ENCODE data around the gene GLI3.

Gene GLI3

DNA sequence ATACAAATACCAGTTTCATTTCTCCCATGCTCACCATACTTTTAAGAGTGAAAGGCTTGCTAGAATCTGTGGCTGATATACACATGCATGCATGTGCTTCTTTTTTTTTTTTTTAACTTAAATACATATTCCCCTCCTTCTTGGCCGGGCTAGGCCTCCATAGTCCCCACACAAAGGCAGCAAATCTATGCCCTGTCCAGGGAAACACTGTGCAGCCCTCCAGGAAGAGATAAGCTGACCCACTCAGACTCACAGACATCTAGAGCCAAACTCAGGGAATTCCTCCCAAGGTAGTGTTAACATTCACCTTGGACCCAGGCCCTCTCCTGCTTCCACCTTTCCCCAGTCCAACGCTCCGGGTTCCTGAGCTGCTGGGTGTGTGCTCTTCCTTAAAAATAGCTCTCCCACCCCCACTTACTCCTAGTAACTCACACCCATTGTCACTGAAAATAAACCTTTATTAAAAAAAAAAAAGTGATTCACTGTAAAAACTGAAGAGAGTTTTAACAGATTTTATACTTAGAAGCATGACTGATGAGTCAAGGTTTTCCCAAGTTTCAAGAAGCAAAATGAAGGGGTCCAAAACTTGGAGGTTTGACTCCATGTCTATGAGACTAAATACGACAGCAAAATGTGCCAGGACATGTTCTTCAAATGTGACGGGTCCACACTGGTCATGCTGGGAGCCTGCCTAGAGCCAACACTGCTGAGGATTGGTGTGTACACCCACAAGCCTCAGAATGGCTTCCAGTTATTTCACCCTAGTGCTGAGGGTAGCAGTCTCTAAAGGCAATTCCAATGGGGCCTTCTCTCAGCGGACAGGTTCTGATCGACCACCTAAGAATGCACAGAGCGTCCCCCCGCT, 159.5 kb downstream of the GLI3 start:
- DNase-seq, result no peak

DNA sequence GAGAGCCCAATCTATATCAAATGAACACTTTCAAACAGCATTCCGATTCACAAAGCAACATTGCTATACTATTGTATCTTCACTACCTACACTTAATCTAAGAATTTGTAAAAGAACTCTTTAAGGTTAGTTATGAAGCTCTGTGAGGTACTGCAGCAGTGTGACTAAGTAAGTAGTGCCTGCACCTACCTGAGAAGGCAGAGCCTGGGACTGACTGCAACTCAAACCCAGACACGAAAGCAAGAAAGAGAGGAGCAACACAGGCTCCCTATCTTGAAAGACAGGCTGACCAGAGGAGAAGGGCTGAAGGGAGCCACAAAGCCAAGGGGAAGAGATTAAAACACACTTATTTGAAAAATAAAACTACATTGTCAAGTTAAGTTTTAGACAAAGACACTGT, 160.1 kb downstream of the GLI3 start:
- DNase-seq, result no peak
- in situ Hi-C loops (cut with HindIII; ENCODE audit: low pct_ligation_motif_present, low pct_unique_long_range_greater_than_20kb, low sequenced_read_pairs), result no loop called here

More for the DNA sequence above, 159.5 kb downstream of the GLI3 start:
- in situ Hi-C loops (cut with HindIII; ENCODE audit: low pct_ligation_motif_present, low pct_unique_long_range_greater_than_20kb, low sequenced_read_pairs), result no loop called here

DNA sequence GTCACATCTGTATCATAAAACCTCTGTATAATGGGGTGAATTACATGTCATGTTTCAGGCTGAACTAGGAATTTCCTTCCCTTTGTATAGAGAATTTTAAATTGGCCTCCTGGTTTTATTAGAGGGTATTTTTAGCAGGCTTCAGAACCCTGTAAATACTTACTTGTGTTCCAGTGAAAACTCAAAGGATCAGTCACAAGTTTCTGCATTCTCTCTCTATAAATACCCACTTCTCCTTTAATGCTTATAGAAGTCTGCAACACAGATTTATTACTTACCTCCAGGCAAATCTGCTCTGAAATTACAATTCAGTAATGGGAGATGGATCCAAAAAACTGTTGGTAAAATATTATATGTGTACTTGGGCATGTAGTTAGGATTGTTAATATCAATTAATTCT, 161.6 kb downstream of the GLI3 start:
- in situ Hi-C loops (cut with HindIII; ENCODE audit: low pct_ligation_motif_present, low pct_unique_long_range_greater_than_20kb, low sequenced_read_pairs), result no loop called here
- DNase-seq, result no peak

DNA sequence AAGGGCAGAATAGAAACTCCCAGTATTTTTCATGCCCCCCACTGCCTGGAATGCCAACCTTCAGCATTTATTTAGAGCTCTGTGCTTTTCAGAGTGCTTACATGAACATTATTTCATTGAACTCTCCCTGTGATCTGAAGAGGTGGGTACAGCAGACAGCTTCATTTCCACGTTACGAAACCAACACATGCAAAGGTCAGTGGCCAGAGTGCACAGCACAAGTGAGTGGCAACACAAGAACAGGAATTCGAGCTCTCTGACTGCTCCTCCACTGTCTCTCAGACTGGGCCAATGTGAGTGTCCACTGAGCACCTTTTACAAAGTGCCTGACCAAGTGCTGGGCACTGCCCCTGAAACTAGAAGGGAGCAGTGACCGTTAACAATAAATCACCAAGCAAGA, 162.9 kb downstream of the GLI3 start:
- no peak for DNase-seq
- in situ Hi-C loops (cut with HindIII; ENCODE audit: low pct_ligation_motif_present, low pct_unique_long_range_greater_than_20kb, low sequenced_read_pairs), result no loop called here

DNA sequence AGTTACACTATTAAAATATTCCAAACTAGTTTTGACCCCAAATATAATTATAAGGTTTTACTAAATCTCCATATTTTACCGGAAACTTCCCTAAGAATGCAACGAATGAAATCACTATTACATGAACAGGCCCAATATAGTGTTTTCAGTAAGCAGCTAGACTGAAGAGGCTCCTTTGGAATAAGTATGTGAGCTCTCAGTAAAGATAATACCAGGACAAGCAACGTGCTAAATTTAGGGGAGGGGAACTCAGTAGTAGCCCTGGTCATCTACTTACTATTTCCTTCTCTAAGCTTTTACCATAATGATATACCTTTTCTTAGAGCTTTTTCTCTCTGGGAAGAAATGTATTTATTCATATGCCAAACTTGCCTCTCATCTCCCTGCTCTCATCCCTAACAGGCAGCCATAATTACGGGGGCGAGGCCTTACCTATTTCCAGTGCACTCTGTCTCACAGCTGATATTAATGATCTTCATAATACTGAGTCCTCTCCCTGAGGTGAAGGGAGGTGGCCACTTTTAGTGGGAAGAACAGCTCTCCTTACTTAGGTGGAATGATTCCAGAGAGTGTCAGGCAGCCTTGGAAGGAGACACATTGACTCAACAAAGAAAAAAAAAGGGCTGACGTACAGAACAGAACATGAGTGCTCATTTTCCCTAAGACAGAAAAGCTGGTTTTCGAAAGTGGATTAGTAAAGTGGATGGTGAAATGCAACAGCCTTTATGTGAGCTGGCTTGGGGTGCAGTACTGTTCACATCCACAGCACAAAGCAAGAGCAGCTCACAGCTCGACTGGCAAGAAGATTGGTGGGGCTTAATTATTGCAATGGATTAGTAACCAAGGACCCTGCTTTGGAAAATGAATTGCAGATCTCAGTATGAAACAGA, 165.4 kb downstream of the GLI3 start:
- in situ Hi-C loops (cut with HindIII; ENCODE audit: low pct_ligation_motif_present, low pct_unique_long_range_greater_than_20kb, low sequenced_read_pairs), result no loop called here

DNA sequence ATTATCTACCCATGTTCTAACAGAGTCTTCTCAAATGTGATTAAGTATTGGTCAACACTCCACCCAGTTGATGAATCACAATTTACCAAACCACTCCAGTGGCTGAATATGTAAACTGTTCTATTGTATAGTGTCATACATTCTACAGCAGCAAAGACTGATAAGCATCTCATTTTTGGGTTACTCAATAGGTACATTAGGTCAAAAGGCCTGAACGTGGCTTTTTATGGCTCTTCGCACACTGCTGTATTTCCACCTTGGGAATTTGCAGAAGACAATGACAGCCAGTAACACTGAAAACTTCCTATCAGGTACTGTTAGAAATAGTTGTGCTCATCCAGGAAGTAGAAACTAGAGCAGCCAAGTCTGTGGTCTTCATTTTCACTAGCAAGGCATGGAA, 166.9 kb downstream of the GLI3 start:
- in situ Hi-C loops (cut with HindIII; ENCODE audit: low pct_ligation_motif_present, low pct_unique_long_range_greater_than_20kb, low sequenced_read_pairs), result no loop called here
- DNase-seq, result no peak

More for the DNA sequence above, 165.4 kb downstream of the GLI3 start:
- no peak for DNase-seq

DNA sequence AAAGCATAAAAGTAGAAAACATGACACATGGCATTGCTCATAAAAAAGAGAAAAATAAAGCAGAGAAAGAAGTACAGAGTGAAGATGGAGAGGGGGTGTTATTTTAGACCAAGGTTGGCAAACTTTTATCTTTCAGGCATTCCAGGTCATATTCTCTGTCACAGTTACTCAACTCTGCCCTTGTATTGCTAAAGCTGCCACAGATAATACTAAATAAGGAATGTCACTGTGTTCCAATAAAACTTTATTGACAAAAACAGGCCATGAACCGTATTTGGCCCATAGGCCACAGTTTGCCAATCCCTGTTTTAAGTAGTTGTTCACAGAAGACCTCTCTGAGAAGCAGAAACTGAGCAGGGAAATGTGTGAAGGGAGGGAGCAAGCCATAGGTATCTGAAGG, 167.4 kb downstream of the GLI3 start:
- no peak for DNase-seq

DNA sequence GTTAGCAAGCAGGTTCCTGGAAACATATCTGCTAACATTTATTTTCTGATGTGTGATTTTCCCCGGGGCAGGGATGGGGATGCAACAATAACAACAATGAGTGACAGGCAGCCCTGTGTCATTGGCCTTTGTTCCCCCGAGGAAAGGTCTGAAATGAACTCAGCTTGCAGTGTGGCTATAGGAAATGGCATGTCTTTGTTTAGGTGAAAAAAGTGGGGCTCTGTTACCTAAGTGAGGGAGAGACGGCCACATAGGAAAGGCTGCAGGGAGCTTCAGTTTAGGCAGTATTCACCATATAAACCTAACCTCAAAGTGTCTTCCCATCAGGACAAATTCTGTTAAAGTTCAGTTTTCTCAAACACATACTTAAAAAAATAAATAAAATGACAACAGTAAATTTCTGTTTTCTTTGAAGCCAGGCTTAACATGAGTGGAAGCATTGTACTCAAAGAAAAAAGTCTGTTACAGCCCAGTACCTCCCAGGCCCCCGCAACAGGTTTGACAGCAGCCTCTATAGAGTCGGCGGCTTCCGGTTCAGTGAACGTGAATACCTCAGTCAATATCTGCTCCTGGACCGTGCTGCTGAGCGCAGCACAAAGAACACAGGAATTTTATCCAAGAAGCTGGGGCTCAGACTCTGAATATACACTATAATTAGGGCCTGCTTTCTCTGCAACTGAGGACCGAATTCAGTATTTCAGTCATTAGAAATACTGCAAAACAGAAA, 168.3 kb downstream of the GLI3 start:
- DNase-seq, result no peak
- in situ Hi-C loops (cut with HindIII; ENCODE audit: low pct_ligation_motif_present, low pct_unique_long_range_greater_than_20kb, low sequenced_read_pairs), result no loop called here

More for the DNA sequence above, 167.4 kb downstream of the GLI3 start:
- in situ Hi-C loops (cut with HindIII; ENCODE audit: low pct_ligation_motif_present, low pct_unique_long_range_greater_than_20kb, low sequenced_read_pairs), result no loop called here

DNA sequence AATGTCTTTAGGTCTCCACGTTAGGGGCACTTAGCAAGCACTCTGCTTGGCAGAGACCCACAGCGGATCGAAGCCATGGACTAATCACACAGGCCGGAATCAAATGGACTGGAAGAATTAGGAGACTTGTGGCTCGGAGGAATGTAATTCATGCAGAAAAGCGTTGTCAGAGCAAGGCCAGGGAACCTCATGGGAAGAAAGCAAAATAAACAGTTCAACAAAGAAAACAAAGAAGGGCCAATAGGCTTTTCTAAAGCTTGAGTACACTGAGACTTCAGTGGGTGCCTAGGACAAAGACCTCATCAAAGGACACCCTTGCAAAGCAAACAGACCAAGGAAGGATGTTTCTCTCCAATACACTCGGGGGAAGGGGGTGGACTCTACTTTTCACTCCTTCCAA, 171.1 kb downstream of the GLI3 start:
- in situ Hi-C loops (cut with HindIII; ENCODE audit: low pct_ligation_motif_present, low pct_unique_long_range_greater_than_20kb, low sequenced_read_pairs), result no loop called here
- no peak for DNase-seq

DNA sequence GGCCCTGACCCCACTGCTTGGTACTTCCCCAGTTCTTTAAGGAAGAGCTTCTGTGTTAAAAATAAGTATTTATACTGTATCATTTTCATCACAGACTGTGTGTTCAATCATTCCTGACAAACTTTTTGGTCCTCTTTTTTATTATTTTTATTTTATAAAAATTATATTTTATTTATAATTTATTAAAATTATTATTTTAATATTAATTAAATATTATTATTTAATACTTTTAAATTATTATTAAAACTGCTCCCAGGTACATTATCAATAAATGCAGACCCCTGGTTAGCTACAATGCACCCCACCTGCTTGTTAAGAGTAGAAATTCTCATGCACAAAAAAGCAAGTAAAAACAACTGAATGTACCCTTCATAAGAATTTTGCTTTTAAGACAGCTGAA, 172.0 kb downstream of the GLI3 start:
- in situ Hi-C loops (cut with HindIII; ENCODE audit: low pct_ligation_motif_present, low pct_unique_long_range_greater_than_20kb, low sequenced_read_pairs), result no loop called here
- DNase-seq, result no peak

DNA sequence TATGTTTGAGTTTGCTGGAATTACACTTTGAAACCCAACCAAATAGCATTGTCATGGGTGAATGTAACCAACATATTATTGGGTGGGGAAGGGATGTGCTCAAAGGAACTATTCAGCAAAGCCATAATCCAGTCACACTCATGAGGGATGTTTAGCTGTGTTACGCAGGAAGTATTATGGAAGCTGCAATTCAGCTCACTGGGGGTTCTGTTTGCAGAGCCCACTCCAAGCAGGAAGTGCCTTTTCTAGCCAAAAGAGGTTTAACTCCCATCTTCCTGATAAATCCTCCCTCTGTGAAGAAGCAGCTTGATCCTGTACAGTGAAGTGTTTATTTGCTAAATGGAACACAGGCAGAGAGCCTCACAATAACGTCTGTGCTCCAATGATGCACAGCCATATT, 172.5 kb downstream of the GLI3 start:
- in situ Hi-C loops (cut with HindIII; ENCODE audit: low pct_ligation_motif_present, low pct_unique_long_range_greater_than_20kb, low sequenced_read_pairs), result no loop called here

DNA sequence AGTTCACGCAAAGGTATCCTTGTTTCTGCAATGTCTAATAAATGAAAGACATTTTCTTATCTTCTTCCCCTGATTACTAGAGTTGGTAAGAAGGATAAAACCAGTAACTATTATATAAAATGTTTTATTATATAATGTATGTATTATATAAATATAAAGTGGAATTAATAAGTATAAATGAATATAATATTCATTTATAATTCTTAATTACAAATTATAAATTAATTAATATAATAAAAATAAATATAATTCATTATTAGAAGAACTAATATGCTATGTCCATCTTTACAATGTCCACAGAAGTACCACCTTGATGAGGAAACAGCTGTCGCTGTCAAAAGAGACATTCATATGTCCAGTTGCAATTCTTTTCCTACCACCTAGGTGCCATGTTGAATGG, 177.7 kb downstream of the GLI3 start:
- no peak for DNase-seq
- in situ Hi-C loops (cut with HindIII; ENCODE audit: low pct_ligation_motif_present, low pct_unique_long_range_greater_than_20kb, low sequenced_read_pairs), result no loop called here

More for the DNA sequence above, 172.5 kb downstream of the GLI3 start:
- DNase-seq, result no peak

DNA sequence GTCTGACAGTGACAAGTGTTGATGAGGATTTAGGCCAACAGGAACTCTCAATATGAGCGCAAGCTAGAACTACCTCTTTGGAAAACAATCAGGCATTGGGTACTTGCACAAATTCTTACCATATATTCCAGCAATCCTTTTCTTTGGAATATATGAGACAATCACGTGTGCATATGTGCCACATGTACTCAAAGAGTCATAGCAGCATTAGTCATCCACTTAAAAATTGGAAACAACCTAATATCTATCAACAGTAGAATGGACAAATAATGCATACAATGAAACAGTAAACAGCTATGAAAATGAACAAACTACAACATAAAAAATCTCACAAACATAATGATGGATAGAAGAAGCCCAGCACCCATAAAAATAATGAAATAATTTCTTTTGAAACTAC, 179.7 kb downstream of the GLI3 start:
- DNase-seq, result no peak

DNA sequence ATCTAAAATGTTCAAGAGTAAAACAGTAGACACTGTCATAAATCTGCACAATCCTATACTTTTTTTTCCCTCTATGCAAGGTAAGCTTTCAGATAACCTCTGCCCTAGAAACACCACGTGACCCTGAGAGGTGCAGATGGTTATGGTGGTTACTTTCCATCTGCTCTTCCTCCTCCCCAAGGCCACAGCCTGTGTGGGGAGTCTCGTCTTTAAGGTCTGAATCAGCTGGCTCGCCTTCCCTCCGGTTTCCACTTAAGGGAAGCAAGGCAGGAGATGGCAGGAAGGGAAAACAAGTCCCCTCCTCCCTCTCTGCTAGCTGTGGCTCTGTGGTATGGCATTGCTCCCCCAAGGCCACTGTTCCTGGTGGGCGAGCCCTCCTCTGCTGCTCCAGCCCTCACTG, 181.8 kb downstream of the GLI3 start:
- DNase-seq, result no peak
- in situ Hi-C loops (cut with HindIII; ENCODE audit: low pct_ligation_motif_present, low pct_unique_long_range_greater_than_20kb, low sequenced_read_pairs), result no loop called here

More for the DNA sequence above, 179.7 kb downstream of the GLI3 start:
- in situ Hi-C loops (cut with HindIII; ENCODE audit: low pct_ligation_motif_present, low pct_unique_long_range_greater_than_20kb, low sequenced_read_pairs), result no loop called here

DNA sequence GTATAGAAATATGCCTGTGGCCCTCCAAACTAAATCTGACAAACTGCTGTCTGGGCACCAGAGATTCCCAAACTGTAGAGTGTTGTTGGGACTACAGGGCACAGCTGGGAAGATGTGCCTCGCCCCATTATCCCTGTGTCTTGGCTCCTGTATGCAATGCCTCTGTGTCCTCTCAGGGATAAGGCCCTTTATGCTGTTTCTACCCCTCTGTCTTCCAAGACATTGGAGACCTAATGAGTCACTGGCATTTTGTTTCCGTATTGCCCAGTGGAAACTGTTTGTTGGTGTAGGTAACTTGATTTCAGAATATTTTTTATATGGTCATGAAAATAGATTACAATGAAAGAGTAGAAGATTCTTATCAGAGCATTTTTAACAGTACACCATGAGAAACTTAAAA, 183.2 kb downstream of the GLI3 start:
- DNase-seq, result no peak
- in situ Hi-C loops (cut with HindIII; ENCODE audit: low pct_ligation_motif_present, low pct_unique_long_range_greater_than_20kb, low sequenced_read_pairs), result no loop called here

DNA sequence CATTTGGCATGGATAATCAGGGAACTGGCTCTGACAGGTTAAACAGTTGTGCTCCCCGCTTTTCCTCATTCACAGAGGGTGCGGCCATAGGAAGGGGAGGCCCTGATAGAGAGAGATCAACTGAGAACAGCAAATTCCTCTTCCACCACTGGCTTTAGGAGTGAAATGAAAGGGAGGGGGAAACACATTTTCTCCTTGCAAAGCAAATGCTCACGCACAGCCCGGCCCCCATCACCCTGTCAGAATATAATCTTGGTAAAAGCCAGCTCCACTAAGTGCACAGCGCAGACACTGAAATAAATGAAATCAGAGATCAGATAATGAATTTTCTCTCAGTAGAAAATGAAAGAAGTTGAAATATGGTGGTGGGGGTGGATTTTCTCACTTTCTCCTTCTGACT, 187.2 kb downstream of the GLI3 start:
- no peak for DNase-seq
- in situ Hi-C loops (cut with HindIII; ENCODE audit: low pct_ligation_motif_present, low pct_unique_long_range_greater_than_20kb, low sequenced_read_pairs), result no loop called here

DNA sequence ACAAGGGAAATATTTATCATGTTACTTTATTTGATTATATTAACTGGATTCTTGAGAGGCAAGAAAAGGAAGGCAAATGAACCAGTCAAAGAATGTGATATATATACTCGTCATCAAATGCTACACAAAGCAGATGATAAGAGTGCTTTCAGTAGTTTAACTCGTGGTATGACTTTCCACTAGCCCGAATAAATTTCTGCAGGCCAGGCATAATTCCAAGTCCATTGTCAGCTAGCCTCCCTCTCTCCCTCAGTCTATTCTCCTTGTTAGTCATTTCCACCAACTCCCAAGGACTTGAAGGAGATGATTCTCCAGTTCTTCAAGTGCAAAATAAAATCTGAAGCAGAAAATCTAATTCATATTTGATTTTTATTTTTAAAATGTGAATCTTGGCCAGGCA, 190.5 kb downstream of the GLI3 start:
- in situ Hi-C loops (cut with HindIII; ENCODE audit: low pct_ligation_motif_present, low pct_unique_long_range_greater_than_20kb, low sequenced_read_pairs), result no loop called here
- no peak for DNase-seq

DNA sequence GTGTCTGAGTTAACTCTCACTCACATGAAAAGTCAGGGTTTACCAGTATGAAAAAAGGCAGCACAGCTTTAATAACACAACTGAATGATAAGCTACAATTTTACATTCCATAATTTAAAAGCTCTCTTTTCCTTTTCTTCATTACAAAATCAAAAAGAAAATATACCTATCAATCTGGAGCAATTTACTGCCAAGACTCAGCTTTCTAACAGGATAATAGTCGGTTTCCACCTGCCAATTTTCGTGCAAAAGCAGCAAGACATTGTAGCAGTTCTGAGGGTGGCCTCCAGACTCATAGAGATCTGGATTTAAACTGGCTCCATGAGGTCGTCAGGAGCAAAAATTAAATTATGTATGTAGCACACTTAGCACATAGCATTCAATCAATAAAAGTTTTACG, 191.0 kb downstream of the GLI3 start:
- no peak for DNase-seq
- in situ Hi-C loops (cut with HindIII; ENCODE audit: low pct_ligation_motif_present, low pct_unique_long_range_greater_than_20kb, low sequenced_read_pairs), result no loop called here

DNA sequence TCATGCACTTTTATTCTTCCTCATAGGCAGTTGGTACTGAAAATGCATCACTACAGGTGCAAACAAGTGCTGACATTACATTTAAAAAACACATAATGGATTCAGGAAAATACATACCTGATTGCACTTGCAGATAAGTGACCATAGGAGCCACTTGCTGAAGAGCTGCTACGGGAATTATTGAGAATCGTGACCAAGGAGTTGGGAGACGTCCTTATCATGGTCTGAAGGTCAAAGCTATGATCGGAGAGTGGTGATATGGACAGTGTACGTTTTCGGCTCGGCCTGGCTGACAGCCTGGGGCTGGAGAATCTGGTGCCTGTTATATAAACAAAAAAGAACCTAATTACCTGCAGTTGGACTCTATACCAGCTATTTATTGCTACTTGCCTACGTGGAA, 197.1 kb downstream of the GLI3 start:
- DNase-seq, result no peak
- in situ Hi-C loops (cut with HindIII; ENCODE audit: low pct_ligation_motif_present, low pct_unique_long_range_greater_than_20kb, low sequenced_read_pairs), result no loop called here
